Lower leg skin (tissue), 4 donors: ENCODE results near the gene FARP1. TPM values are rescaled to one million over a fixed set of nuclear protein-coding genes. Genes with fewer than 3 reads are reported as not detected.

Experiments used
- DNase-seq, 2 donors: peaks; one replicate each; pipeline ENCODE4 v3.0.0-alpha.2; 2019; ENCODE audit warnings: low spot score in 2 of 2
- H3K4me3 ChIP-seq: fragments of 200-600 bp; sonication (generic); 2 replicates; pipeline ENCODE4 v1.5.1; 2017; ENCODE audit warnings: mild to moderate bottlenecking, low read depth; ENCODE audit not compliant: poor library complexity, severe bottlenecking
- POLR2A ChIP-seq, 2 donors: fragments of 450-650 bp; IDR thresholded peaks; one replicate each; pipeline ENCODE4 v1.6.1; 2016 to 2017; ENCODE audit warnings: antibody characterized with exemption in 2 of 2, mild to moderate bottlenecking in 1 of 2, moderate library complexity in 1 of 2
- WGBS, 2 donors: methylation state at CpG; one replicate each; pipeline ENCODE4 v1.1.5; 2018; 5-methylcytosine and 5-hydroxymethylcytosine counted together
- intact Hi-C: fragments of 100-400 bp; cut with DNase I; formaldehyde crosslinking; loops from one replicate; pipeline ENCODE4 v1.15.0; 2023; ENCODE audit warnings: low total_unique reads
- total RNA-seq, 4 donors: library from RNA; depleted of rRNA; stranded (reverse); fragments of >200 nt; gene quantifications; one replicate each; pipeline ENCODE4 v1.1.0, GENCODE V29; 2016
- TF ChIP-seq, protein P1 (sequence below), 3 donors: fragments of 450-650 bp; IDR thresholded peaks; one replicate each; pipeline ENCODE4 v1.5.1; 2016; ENCODE audit warnings: antibody characterized with exemption in 3 of 3, mild to moderate bottlenecking in 3 of 3, moderate library complexity in 2 of 3

The FARP1 gene
- total RNA-seq, 4 donors from 2014 or later: 4.9 to 26.2 (median 13.3) TPM

DNA sequence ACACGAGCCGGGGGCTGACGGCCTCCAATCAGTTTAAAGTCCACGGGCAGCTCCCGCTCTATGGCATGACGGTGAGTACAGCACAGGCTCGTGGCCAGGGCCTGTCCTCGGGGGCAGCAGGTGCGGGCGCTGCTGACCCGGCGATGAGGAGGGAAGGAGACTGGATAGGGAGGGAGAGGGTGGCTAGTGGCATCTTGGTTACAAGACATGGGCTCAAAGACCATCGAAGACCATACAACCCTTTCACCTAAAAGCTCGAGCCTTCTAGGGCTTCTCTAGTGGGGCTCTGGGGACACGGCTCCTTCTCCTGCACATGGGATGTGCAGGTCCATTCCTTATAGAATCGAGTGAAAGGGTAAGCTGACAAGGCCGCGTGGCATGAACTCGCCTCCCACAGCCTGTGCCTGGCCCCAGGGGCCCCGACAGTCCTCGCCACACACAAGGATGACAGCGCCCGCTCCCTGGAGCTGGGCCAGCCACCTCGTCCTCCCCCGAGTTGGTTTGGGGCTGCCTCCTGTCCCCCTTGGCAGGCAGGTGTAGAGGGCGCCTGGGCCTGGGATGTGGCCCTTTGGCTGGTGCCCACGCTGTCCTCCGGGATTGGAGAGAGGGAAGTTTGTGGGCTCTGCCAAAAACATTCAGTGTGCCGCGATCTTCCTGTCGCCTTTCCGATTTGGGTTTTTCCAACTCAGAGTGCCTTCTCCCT is 296.4 kb downstream of the FARP1 start:
- no peak for TF ChIP-seq POLR2A (IDR thresholded peaks at IDR 0.05)
- TF ChIP-seq, protein P1, sequence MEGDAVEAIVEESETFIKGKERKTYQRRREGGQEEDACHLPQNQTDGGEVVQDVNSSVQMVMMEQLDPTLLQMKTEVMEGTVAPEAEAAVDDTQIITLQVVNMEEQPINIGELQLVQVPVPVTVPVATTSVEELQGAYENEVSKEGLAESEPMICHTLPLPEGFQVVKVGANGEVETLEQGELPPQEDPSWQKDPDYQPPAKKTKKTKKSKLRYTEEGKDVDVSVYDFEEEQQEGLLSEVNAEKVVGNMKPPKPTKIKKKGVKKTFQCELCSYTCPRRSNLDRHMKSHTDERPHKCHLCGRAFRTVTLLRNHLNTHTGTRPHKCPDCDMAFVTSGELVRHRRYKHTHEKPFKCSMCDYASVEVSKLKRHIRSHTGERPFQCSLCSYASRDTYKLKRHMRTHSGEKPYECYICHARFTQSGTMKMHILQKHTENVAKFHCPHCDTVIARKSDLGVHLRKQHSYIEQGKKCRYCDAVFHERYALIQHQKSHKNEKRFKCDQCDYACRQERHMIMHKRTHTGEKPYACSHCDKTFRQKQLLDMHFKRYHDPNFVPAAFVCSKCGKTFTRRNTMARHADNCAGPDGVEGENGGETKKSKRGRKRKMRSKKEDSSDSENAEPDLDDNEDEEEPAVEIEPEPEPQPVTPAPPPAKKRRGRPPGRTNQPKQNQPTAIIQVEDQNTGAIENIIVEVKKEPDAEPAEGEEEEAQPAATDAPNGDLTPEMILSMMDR (IDR thresholded peaks at IDR 0.05): no peak
- no peak overlapping the region for H3K4me3 ChIP-seq
- 90 to 91% methylated on average over 31 to 32 of the region's 32 CpGs for WGBS, 2 donors
- no peak for DNase-seq
- intact Hi-C loops: loop anchor here (10.0 kb wide), 1 partner anchor 584 kb away; no protein-coding TSS in a partner anchor

DNA sequence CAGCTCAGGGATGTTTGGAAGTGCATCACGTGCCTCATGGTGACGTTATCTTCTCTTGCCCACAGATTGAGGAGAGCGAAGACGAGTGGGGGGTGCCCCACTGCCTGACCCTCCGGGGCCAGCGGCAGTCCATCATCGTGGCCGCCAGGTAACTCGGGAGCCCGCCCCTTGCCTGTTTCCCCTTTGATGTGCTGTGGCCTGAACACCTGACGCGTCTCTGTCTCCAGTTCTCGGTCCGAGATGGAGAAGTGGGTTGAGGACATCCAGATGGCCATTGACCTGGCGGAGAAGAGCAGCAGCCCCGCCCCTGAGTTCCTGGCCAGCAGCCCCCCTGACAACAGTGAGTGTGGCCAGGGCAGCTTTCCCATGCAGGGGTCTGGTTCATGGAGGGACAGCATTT is 297.0 kb downstream of the FARP1 start:
- no peak overlapping the region for H3K4me3 ChIP-seq
- WGBS, 2 donors: 90 to 91% methylated on average over 16 of the region's 16 CpGs
- no peak for DNase-seq
- TF ChIP-seq POLR2A (IDR thresholded peaks at IDR 0.05): no peak
- TF ChIP-seq, protein P1 (IDR thresholded peaks at IDR 0.05): no peak
- intact Hi-C loops: loop anchor here (10.0 kb wide), 1 partner anchor 585 kb away; no protein-coding TSS in a partner anchor

DNA sequence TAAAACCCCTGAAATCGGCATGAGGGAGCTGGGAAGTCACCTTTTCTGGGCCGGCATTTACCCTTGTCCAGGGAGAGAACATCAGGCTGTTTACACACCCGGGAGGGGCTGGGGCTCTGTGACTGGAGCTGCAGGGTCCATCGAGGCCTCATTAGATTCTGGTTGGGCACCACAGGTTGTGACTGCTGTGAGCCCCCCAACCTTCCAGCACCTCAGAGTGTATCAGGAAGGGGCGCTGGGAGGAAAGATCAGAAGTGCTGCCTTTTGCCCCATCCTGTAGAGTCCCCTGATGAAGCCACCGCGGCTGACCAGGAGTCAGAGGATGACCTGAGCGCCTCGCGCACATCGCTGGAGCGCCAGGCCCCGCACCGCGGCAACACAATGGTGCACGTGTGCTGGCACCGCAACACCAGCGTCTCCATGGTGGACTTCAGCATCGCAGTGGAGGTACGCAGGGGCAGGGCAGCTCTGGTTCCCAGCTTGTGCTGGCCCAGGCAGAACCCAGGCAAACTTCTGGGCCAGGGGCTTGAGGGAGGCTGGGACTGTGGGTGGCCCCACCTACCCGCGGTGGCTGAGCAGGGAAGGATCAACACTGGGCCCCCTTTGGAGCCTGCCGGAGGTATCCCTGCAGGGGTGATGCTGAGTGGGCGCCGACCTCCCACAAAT is 297.6 kb downstream of the FARP1 start:
- no peak for TF ChIP-seq POLR2A (IDR thresholded peaks at IDR 0.05)
- TF ChIP-seq, protein P1 (IDR thresholded peaks at IDR 0.05): no peak
- intact Hi-C loops: no loop called here

DNA sequence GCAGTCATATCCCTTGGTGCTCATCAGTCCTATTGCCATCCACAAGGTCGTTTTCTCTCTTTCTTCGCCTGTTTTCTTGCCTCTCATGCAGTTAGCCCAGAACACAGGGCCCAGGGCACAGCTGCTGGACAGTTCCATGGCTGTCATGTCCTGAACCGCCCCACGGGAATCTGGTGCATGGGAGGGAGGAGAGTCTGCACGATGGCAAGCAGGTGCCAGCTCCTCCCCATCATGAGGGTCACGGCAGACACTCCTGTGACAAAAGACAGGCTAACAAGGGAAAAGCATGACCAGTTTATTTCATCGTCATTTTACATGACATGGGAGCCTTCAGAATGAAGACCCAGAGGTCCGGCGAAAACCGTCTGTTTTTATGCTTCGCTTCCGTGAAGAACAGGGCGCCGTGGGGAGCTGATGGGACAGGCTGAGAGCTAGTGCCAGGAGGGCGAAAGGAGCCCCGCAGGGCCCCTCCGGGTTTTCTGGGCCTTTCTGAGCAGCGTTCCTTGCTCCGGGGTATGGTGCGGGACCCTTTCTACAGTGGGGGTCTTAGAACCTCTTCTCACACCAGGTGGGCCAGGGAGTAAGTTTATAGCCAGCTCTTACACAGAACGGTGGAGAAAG is 298.3 kb downstream of the FARP1 start:
- DNase-seq: no peak
- TF ChIP-seq, protein P1 (IDR thresholded peaks at IDR 0.05): no peak
- TF ChIP-seq POLR2A (IDR thresholded peaks at IDR 0.05): no peak
- intact Hi-C loops: no loop called here
- WGBS, 2 donors: 86 to 87% methylated on average over 21 of the region's 21 CpGs
- H3K4me3 ChIP-seq: no peak overlapping the region

More for the DNA sequence above, 297.6 kb downstream of the FARP1 start:
- H3K4me3 ChIP-seq: no peak overlapping the region
- 95 to 98% methylated on average over 11 to 24 of the region's 25 CpGs for WGBS, 2 donors
- no peak for DNase-seq

DNA sequence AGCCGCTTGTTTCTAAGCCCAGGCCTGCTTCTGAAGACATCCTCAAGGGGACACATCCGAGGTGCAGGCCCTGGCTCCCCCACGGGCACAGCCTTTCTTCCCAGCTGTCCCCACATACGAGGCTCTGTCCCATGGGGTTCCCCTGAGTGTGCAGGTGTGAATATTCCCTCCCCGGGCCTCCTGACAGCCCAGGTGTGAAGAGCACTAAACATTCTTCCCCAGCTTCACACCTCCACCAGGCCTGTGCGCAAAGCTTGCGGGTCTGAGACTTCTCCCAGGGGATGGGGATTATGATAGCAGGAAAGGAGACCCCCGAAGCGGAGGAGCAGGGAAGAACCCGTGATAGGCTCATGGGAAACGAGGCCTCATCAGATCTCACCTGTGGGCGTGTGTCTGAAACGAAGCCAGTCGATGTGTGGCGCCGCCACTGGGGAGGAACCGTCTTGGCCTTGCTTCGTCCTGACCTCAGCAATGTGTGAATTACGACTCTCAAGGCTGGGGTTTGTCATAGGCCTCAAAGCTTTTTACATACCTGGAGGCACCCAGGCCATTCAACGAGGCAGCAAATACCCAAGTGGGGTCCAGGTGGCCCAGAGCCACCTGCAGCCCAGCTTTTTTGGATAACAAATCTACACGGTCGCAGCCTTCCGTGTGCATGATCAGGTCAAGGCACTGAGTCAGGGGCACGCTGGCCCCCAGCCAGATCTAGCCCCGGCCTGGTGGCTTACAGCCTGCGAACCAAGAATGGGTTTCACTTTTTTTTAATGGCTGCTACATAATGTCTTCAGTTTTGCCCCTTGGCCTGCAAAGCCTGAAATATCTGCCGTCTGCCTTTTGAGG is 299.7 kb downstream of the FARP1 start:
- no peak overlapping the region for H3K4me3 ChIP-seq
- TF ChIP-seq POLR2A (IDR thresholded peaks at IDR 0.05): no peak
- TF ChIP-seq, protein P1 (IDR thresholded peaks at IDR 0.05): no peak
- DNase-seq: no peak
- intact Hi-C loops: no loop called here
- WGBS, 2 donors: 79 to 82% methylated on average over 27 of the region's 27 CpGs
